ENCODE data around the gene NOD2. TPM values are rescaled to one million over a fixed set of nuclear protein-coding genes. Genes with fewer than 3 reads are reported as not detected.

NOD2 gene
- total RNA-seq, 1 experiment from 2014 or later, result 0.17 TPM

GRCh38 chr16:50740736-50741135, 47.3 kb downstream of the NOD2 start:
- H2BK120ac ChIP-seq (ENCODE audit: low read depth, low read length, poor library complexity, severe bottlenecking), result no peak overlapping the region
- no peaks in the 10 kb centered on the region for H3K79me2 ChIP-seq (ENCODE audit: insufficient read depth, low read length)
- 0 out of 2 replicates have a peak, but pooled peaks cover 3% of the 10 kb centered on the region for H3K4me1 ChIP-seq (ENCODE audit: insufficient read depth, low read length)
- no peak overlapping the region for H3K27ac ChIP-seq (ENCODE audit: insufficient read length, low read depth, low read length)
- H4K20me1 ChIP-seq (ENCODE audit: control insufficient read depth, insufficient read depth, insufficient read length), result no peaks in the 10 kb centered on the region
- no peak overlapping the region for H3K4ac ChIP-seq (ENCODE audit: low read depth, low read length)
- TF ChIP-seq CTCF (conservative IDR thresholded peaks at IDR 0.05), result no peak
- H2BK12ac ChIP-seq (ENCODE audit: insufficient read length, low read depth, low read length), result no peak overlapping the region
- H3K79me1 ChIP-seq (ENCODE audit: insufficient read depth, low read depth, low read length, poor library complexity, severe bottlenecking), result no peaks in the 10 kb centered on the region
- H2BK5ac ChIP-seq (ENCODE audit: insufficient read length, low read length), result no peak overlapping the region
- no peak overlapping the region for H2AK5ac ChIP-seq (ENCODE audit: insufficient read length, low read length)
- H3K23me2 ChIP-seq (ENCODE audit: insufficient read length, low read depth, low read length, poor library complexity, severe bottlenecking), result peaks cover 3% of the 10 kb centered on the region
- no peak overlapping the region for H3T11ph ChIP-seq (ENCODE audit: low read length)
- no peak overlapping the region for H3K56ac ChIP-seq (ENCODE audit: insufficient read length, low read depth, low read length)
- Mint-ChIP-seq H3K36me3 (ENCODE audit: insufficient read depth in 1 of 3, low read depth in 3 of 3) (no peaks in the 10 kb centered on the region), H3K9me3 (no peaks in the 10 kb centered on the region), H3K27me3 (ENCODE audit: low read depth) (peaks cover 25% of the 10 kb centered on the region), H3K4me1 (peaks cover 27 to 36% of the 10 kb centered on the region in 2 experiments), H3K27ac (no peak overlapping the region), H3K4me3 (peak overlapping the region in 1 of 2 experiments; percentile 25; a peak in 1 of 5 replicates)
- WGBS (ENCODE audit: extremely low coverage, insufficient read length, low lambda C conversion rate), result no CpG with 5 or more reads among the region's 1 CpG
- no peaks in the 10 kb centered on the region for H3K9me3 ChIP-seq (ENCODE audit: control insufficient read depth, low read depth, low read length)
- no peak for DNase-seq
- H4K8ac ChIP-seq (replicated peaks; ENCODE audit: insufficient read length, low read depth, low read length), result no peak overlapping the region
- no peaks in the 10 kb centered on the region for H3K27me3 ChIP-seq (ENCODE audit: insufficient read depth, low read length)
- H3K4me2 ChIP-seq (ENCODE audit: insufficient read depth, insufficient read length, low read length), result no peak overlapping the region
- H2BK15ac ChIP-seq (ENCODE audit: low read depth, low read length), result no peak overlapping the region
- H3K18ac ChIP-seq (ENCODE audit: insufficient read length, low read depth, low read length), result no peak overlapping the region
- H3K9ac ChIP-seq (ENCODE audit: extremely low read depth, insufficient read length, low read length), result no peak overlapping the region
- no peak overlapping the region for H3K23ac ChIP-seq (ENCODE audit: insufficient read length, low read depth, low read length)
- H4K91ac ChIP-seq (ENCODE audit: insufficient read length, low read depth, low read length), result no peak overlapping the region
- H2AFZ ChIP-seq (ENCODE audit: low read length), result no peak overlapping the region
- no peak overlapping the region for H3K14ac ChIP-seq (ENCODE audit: insufficient read depth, low read length)
- no peak overlapping the region for H4K5ac ChIP-seq (ENCODE audit: insufficient read length, low read depth, low read length)
- no peak overlapping the region for H2BK20ac ChIP-seq (ENCODE audit: low read depth, low read length, poor library complexity, severe bottlenecking)

Measured in H9 (cell line).